Measurements from ENCODE around the gene ZFAND6.

Gene ZFAND6

DNA sequence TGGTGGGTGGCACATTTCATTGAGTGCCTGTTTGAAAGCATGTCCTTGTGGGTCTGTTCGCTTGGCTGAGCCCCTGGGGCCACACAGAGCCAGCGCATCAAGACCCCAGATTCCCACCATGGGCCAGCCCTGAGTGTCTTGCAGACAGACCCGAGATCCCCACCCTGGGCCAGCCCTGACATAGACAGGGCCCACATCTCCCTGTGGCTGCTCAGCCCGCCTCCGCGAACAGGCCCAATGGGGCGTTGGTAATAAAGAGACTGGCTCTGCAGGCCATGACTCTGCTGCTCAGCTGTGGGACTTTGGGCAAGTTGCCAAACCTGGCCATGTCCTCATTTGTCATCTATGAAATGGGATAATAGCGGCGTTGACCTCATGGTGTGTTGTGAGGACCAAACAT, 116.0 kb downstream of the ZFAND6 start:
- Histone ChIP-seq H3K27ac (ENCODE audit: poor library complexity, severe bottlenecking) (no peak overlapping the region), H3K36me3 (ENCODE audit: low read depth) (peaks cover 9% of the 10 kb centered on the region; the same call in 1 of the 2 replicates), H3K4me1 (ENCODE audit: insufficient read depth, poor library complexity, severe bottlenecking) (peaks cover 13% of the 10 kb centered on the region), H3K27me3 (ENCODE audit: insufficient read depth, poor library complexity, severe bottlenecking) (no peaks in the 10 kb centered on the region), H3K9me3 (ENCODE audit: severe bottlenecking) (no peaks in the 10 kb centered on the region), H3K4me3 (ENCODE audit: severe bottlenecking) (no peak overlapping the region)
- no peak for ATAC-seq (ENCODE audit: low read depth)
- DNase-seq (ENCODE audit: low spot score) = no peak
- TF ChIP-seq CTCF (IDR thresholded peaks at IDR 0.05; ENCODE audit: poor library complexity, severe bottlenecking) = no peak

- Histone ChIP-seq H3K36me3 (ENCODE audit: low read depth) (peaks cover 15% of the 10 kb centered on the region; the same call in 1 of the 2 replicates), H3K27me3 (ENCODE audit: insufficient read depth, poor library complexity, severe bottlenecking) (no peaks in the 10 kb centered on the region), H3K27ac (ENCODE audit: poor library complexity, severe bottlenecking) (no peak overlapping the region), H3K9me3 (ENCODE audit: severe bottlenecking) (no peaks in the 10 kb centered on the region), H3K4me3 (ENCODE audit: severe bottlenecking) (no peak overlapping the region), H3K4me1 (ENCODE audit: insufficient read depth, poor library complexity, severe bottlenecking) (peaks cover 13% of the 10 kb centered on the region)
- no peak for DNase-seq (ENCODE audit: low spot score)
- no peak for TF ChIP-seq CTCF (IDR thresholded peaks at IDR 0.05; ENCODE audit: poor library complexity, severe bottlenecking)
- no peak for ATAC-seq (ENCODE audit: low read depth)
Measured at GRCh38 chr15:80176443-80176842, 117.0 kb downstream of the ZFAND6 start.

DNA sequence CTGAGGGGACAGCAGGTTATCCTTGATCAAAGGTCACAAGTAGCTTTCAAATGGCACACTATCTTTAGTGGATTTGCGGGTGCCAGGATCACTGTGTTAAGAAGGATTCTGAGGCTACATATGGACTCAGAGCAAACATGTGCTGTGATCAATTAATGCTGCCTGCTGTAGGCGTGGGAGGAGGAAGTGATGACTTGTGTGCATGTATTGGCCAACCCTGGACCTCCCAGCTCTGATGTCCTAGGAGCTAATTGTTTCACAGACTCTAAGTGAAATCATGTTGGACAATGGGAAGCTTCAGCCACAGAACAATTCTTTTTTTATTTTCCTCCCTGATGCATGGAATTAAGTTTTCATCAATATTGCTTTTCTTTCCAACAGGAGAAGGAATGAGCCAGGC, 117.7 kb downstream of the ZFAND6 start:
- ATAC-seq (ENCODE audit: low read depth) (no peak), DNase-seq (ENCODE audit: low spot score) (no peak)
- no peak for TF ChIP-seq CTCF (IDR thresholded peaks at IDR 0.05; ENCODE audit: poor library complexity, severe bottlenecking)
- no peaks in the 10 kb centered on the region for H3K27me3 ChIP-seq (ENCODE audit: insufficient read depth, poor library complexity, severe bottlenecking)
- H3K27ac ChIP-seq (ENCODE audit: poor library complexity, severe bottlenecking) = no peak overlapping the region
- H3K4me3 ChIP-seq (ENCODE audit: severe bottlenecking) = no peak overlapping the region
- H3K9me3 ChIP-seq (ENCODE audit: severe bottlenecking) = no peaks in the 10 kb centered on the region
- H3K36me3 ChIP-seq (ENCODE audit: low read depth) = peaks cover 18% of the 10 kb centered on the region; the same call in 1 of the 2 replicates
- H3K4me1 ChIP-seq (ENCODE audit: insufficient read depth, poor library complexity, severe bottlenecking) = peaks cover 13% of the 10 kb centered on the region

GRCh38 chr15:80179025-80179759, 119.7 kb downstream of the ZFAND6 start:
- Histone ChIP-seq H3K36me3 (ENCODE audit: low read depth) (peaks cover 18% of the 10 kb centered on the region; the same call in 1 of the 2 replicates), H3K4me1 (ENCODE audit: insufficient read depth, poor library complexity, severe bottlenecking) (peaks cover 13% of the 10 kb centered on the region), H3K9me3 (ENCODE audit: severe bottlenecking) (no peaks in the 10 kb centered on the region), H3K27me3 (ENCODE audit: insufficient read depth, poor library complexity, severe bottlenecking) (no peaks in the 10 kb centered on the region), H3K4me3 (ENCODE audit: severe bottlenecking) (no peak overlapping the region), H3K27ac (ENCODE audit: poor library complexity, severe bottlenecking) (peak overlapping the region; percentile 23)
- no peak for DNase-seq (ENCODE audit: low spot score)
- no peak for TF ChIP-seq CTCF (IDR thresholded peaks at IDR 0.05; ENCODE audit: poor library complexity, severe bottlenecking)
- peak; percentile 89 for ATAC-seq (ENCODE audit: low read depth)

GRCh38 chr15:80179935-80180334, 120.5 kb downstream of the ZFAND6 start:
- no peaks in the 10 kb centered on the region for H3K9me3 ChIP-seq (ENCODE audit: severe bottlenecking)
- H3K4me3 ChIP-seq (ENCODE audit: severe bottlenecking) = no peak overlapping the region
- peaks cover 10% of the 10 kb centered on the region for H3K4me1 ChIP-seq (ENCODE audit: insufficient read depth, poor library complexity, severe bottlenecking)
- TF ChIP-seq CTCF (IDR thresholded peaks at IDR 0.05; ENCODE audit: poor library complexity, severe bottlenecking) = no peak
- ATAC-seq (ENCODE audit: low read depth) (no peak), DNase-seq (ENCODE audit: low spot score) (no peak)
- no peak overlapping the region for H3K27ac ChIP-seq (ENCODE audit: poor library complexity, severe bottlenecking)
- H3K36me3 ChIP-seq (ENCODE audit: low read depth) = peaks cover 18% of the 10 kb centered on the region; the same call in 1 of the 2 replicates
- H3K27me3 ChIP-seq (ENCODE audit: insufficient read depth, poor library complexity, severe bottlenecking) = no peaks in the 10 kb centered on the region
